PC-3 (cell line): ENCODE results near the gene KAT2B.

ENCODE experiments used
- EZH2 ChIP-seq: fragments of 300-600 bp; sonication (generic); IDR thresholded peaks from one replicate; pipeline ENCODE4 v1.6.1; 2017; ENCODE audit warnings: antibody characterized with exemption, mild to moderate bottlenecking, low read length; ENCODE audit not compliant: unreplicated experiment
- EZH2phosphoT487 ChIP-seq: fragments of 300-600 bp; sonication (generic); IDR thresholded peaks from 2 replicates; pipeline ENCODE4 v1.6.1; 2018; ENCODE audit warnings: mild to moderate bottlenecking, antibody characterized with exemption, low read length, borderline replicate concordance

GRCh38 chr3:20107722-20108121 is 67.5 kb downstream of the KAT2B start:
- no peak for TF ChIP-seq EZH2phosphoT487
- TF ChIP-seq EZH2, result no peak
